Ishikawa (cell line): ENCODE data around the gene ASIC2.

Source experiments
- CEBPB ChIP-seq: IDR thresholded peaks from 2 replicates; pipeline ENCODE4 v1.6.1; 2012
- CREB1 ChIP-seq: IDR thresholded peaks from 2 replicates; pipeline ENCODE4 v1.6.1; 2012; ENCODE audit warnings: low read depth
- EGR1 ChIP-seq: IDR thresholded peaks from 2 replicates; pipeline ENCODE4 v1.6.1; 2012
- EP300 ChIP-seq: IDR thresholded peaks from 2 replicates; pipeline ENCODE4 v1.6.1; 2012; ENCODE audit warnings: borderline replicate concordance
- FOXM1 ChIP-seq: IDR thresholded peaks from 2 replicates; pipeline ENCODE4 v1.6.1; 2012; ENCODE audit warnings: low read depth, borderline replicate concordance
- MAX ChIP-seq: IDR thresholded peaks from 2 replicates; pipeline ENCODE4 v1.6.1; 2012
- NFIC ChIP-seq: IDR thresholded peaks from 2 replicates; pipeline ENCODE4 v1.6.1; 2012
- RAD21 ChIP-seq: IDR thresholded peaks from 2 replicates; pipeline ENCODE4 v1.6.1; 2012; ENCODE audit warnings: low read depth
- REST ChIP-seq: IDR thresholded peaks from 2 replicates; pipeline ENCODE4 v1.6.1; 2012; ENCODE audit warnings: low read depth, mild to moderate bottlenecking
- TAF1 ChIP-seq: IDR thresholded peaks from 2 replicates; pipeline ENCODE4 v1.6.1; 2012; ENCODE audit warnings: low read depth, mild to moderate bottlenecking
- TCF12 ChIP-seq: IDR thresholded peaks from 2 replicates; pipeline ENCODE4 v1.6.1; 2012; ENCODE audit warnings: low read depth
- TEAD4 ChIP-seq: IDR thresholded peaks from 2 replicates; pipeline ENCODE4 v1.6.1; 2012
- USF1 ChIP-seq: IDR thresholded peaks from 2 replicates; pipeline ENCODE4 v1.6.1; 2012
- YY1 ChIP-seq: IDR thresholded peaks from 2 replicates; pipeline ENCODE4 v1.6.1; 2012; ENCODE audit warnings: low read depth
- ZBTB7A ChIP-seq: IDR thresholded peaks from 2 replicates; pipeline ENCODE4 v1.6.1; 2012; ENCODE audit warnings: low read depth

ASIC2 gene

GRCh38 chr17:33241390-33241789 is 51.7 kb downstream of the ASIC2 start:
- TF ChIP-seq ZBTB7A (no peak), TEAD4 (no peak), TCF12 (no peak), EP300 (no peak), REST (no peak), EGR1 (no peak), MAX (no peak), RAD21 (no peak), TAF1 (no peak)

- TF ChIP-seq NFIC: no peak
- no peak for TF ChIP-seq CEBPB
- no peak for TF ChIP-seq REST
- no peak for TF ChIP-seq RAD21
- TF ChIP-seq USF1: no peak
- no peak for TF ChIP-seq ZBTB7A
- no peak for TF ChIP-seq FOXM1
- no peak for TF ChIP-seq YY1
- no peak for TF ChIP-seq TCF12
- no peak for TF ChIP-seq TAF1
- no peak for TF ChIP-seq EGR1
- no peak for TF ChIP-seq CREB1
- no peak for TF ChIP-seq MAX
- no peak for TF ChIP-seq EP300
- no peak for TF ChIP-seq TEAD4
Measured at GRCh38 chr17:33240362-33240761, 52.7 kb downstream of the ASIC2 start.

GRCh38 chr17:33239702-33240101 is 53.4 kb downstream of the ASIC2 start:
- TF ChIP-seq TAF1 (no peak), FOXM1 (no peak), USF1 (no peak), YY1 (no peak), NFIC (no peak), EGR1 (no peak), EP300 (no peak), REST (no peak), TCF12 (no peak), MAX (no peak), CREB1 (no peak), RAD21 (no peak), TEAD4 (no peak), CEBPB (no peak), ZBTB7A (no peak)

- TF ChIP-seq REST: no peak
- TF ChIP-seq TEAD4: no peak
- TF ChIP-seq RAD21: no peak
- TF ChIP-seq EP300: no peak
- no peak for TF ChIP-seq USF1
- no peak for TF ChIP-seq CREB1
- TF ChIP-seq MAX: no peak
- no peak for TF ChIP-seq NFIC
- no peak for TF ChIP-seq FOXM1
- TF ChIP-seq EGR1: no peak
- no peak for TF ChIP-seq CEBPB
Measured at GRCh38 chr17:33234930-33235685, 58.0 kb downstream of the ASIC2 start.
